HepG2 (cell line): Measurements from ENCODE around the gene CNPPD1. TPM values are rescaled to one million over a fixed set of nuclear protein-coding genes. Genes with fewer than 3 reads are reported as not detected.

ENCODE experiments used
- ATAC-seq: fragments of 200-7000 bp; cut with Tn5 transposase; 3 replicates; pipeline ENCODE4 v1.9.1; 2020; ENCODE audit warnings: mild to moderate bottlenecking, moderate library complexity
- BruUV-seq: library from RNA; stranded (reverse); fragments of 400-500 nt; replicated peaks from 2 replicates; lab custom pipeline; 2021; lab: Mats Ljungman, UMichigan
- CTCF ChIA-PET: fragments of 300-600 bp; formaldehyde crosslinking; extraction: SDS; loops from one replicate; lab custom pipeline; 2021; ENCODE audit warnings: low total read pairs, inconsistent platforms, low intra/inter-chr PET ratio; lab: Yijun Ruan, JAX
- POLR2A ChIA-PET: fragments of 350-600 bp; sonication (Branson Sonifier 250); formaldehyde crosslinking; loops from one replicate; lab custom pipeline; 2020; ENCODE audit warnings: antibody characterized with exemption, inconsistent platforms; lab: Yijun Ruan, JAX
- DNase-seq: peaks from one replicate; pipeline ENCODE4 v3.0.0-alpha.2; 2015; ENCODE audit warnings: low spot score
- FAIRE-seq: peaks from 3 replicates; lab custom pipeline; 2011; peaks lifted over from hg19 to GRCh38; lab: Jason Lieb, UNC
- H2AFZ ChIP-seq: one replicate; pipeline ENCODE4 v1.6.1; 2011; ENCODE audit warnings: low read length, inconsistent platforms
- H3K27ac ChIP-seq: fragments of 300-600 bp; 3 replicates; pipeline ENCODE4 v1.8.0; 2011; ENCODE audit warnings: mixed run types, mild to moderate bottlenecking, mixed read lengths, low read length, inconsistent platforms; ENCODE audit not compliant: insufficient read depth; ENCODE audit errors: extremely low read length
- H3K27me3 ChIP-seq, 2 experiments: fragments of 200-600 bp in 1 of 2; 2 replicates in 1 of 2; 3 replicates in 1 of 2; pipeline versions ENCODE4 v1.6.0 to v1.8.0; 2011; ENCODE audit warnings: low read length in 2 of 2, mild to moderate bottlenecking in 2 of 2, moderate library complexity in 2 of 2, inconsistent platforms in 1 of 2; ENCODE audit not compliant: insufficient read depth in 2 of 2, control insufficient read depth in 1 of 2
- H3K36me3 ChIP-seq, 2 experiments: fragments of 200-600 bp in 1 of 2; replicated peaks in 1 of 2; 2 replicates in 1 of 2; 3 replicates in 1 of 2; pipeline versions ENCODE4 v1.5.1 to v1.8.0; 2011; ENCODE audit warnings: low read length in 2 of 2, inconsistent platforms in 1 of 2; ENCODE audit not compliant: insufficient read depth in 2 of 2, control insufficient read depth in 1 of 2
- H3K4me1 ChIP-seq: 2 replicates; pipeline ENCODE4 v1.5.1; 2012; ENCODE audit warnings: low read length, inconsistent platforms; ENCODE audit not compliant: insufficient read depth
- H3K4me2 ChIP-seq: 2 replicates; pipeline ENCODE4 v1.6.0; 2011; ENCODE audit warnings: low read depth, low read length, inconsistent platforms
- H3K4me3 ChIP-seq, 3 experiments: fragments of 200-600 bp in 1 of 3; sonication (generic), shearing (Covaris generic) in 1 of 3; replicated peaks in 1 of 3; 2 replicates each; pipeline ENCODE4 v1.5.1; 2011 to 2016; ENCODE audit warnings: low read length in 3 of 3, inconsistent platforms in 2 of 3, low read depth in 2 of 3, mild to moderate bottlenecking in 2 of 3, control low read depth in 1 of 3, mixed read lengths in 1 of 3; ENCODE audit not compliant: insufficient read depth in 1 of 3
- H3K79me2 ChIP-seq: one replicate; pipeline ENCODE4 v1.6.1; 2011; ENCODE audit warnings: low read length, inconsistent platforms; ENCODE audit not compliant: insufficient read depth
- H3K9ac ChIP-seq: 2 replicates; pipeline ENCODE4 v1.6.0; 2011; ENCODE audit warnings: mild to moderate bottlenecking, low read depth, low read length, inconsistent platforms; ENCODE audit not compliant: insufficient read depth
- H3K9me3 ChIP-seq: 2 replicates; pipeline ENCODE4 v1.5.1; 2012; ENCODE audit warnings: mild to moderate bottlenecking, low read length
- H4K20me1 ChIP-seq: 2 replicates; pipeline ENCODE4 v1.6.0; 2011; ENCODE audit warnings: inconsistent platforms, mild to moderate bottlenecking, low read length, moderate library complexity; ENCODE audit not compliant: insufficient read depth
- CENPBD1 ChIP-seq: sonication (generic); formaldehyde crosslinking; IDR thresholded peaks from 2 replicates; pipeline ENCODE4 v1.8.0; 2022; ENCODE audit warnings: missing genetic modification reagents, low read depth, mild to moderate bottlenecking, borderline replicate concordance
- FOSL2 ChIP-seq: sonication (generic); formaldehyde crosslinking; IDR thresholded peaks from 2 replicates; pipeline ENCODE4 v1.4.0; 2020; ENCODE audit warnings: missing genetic modification reagents
- FOXC1 ChIP-seq: sonication (generic); formaldehyde crosslinking; IDR thresholded peaks from 2 replicates; pipeline ENCODE4 v1.8.0; 2022; ENCODE audit warnings: mild to moderate bottlenecking, missing genetic modification reagents, borderline replicate concordance
- IKZF5 ChIP-seq: IDR thresholded peaks from 2 replicates; pipeline ENCODE4 v1.6.1; 2018; ENCODE audit warnings: missing genetic modification reagents, mild to moderate bottlenecking, missing compliant biosample characterization
- KDM1A ChIP-seq: IDR thresholded peaks from 2 replicates; pipeline ENCODE4 v1.6.1; 2016; ENCODE audit warnings: missing compliant biosample characterization
- MAF1 ChIP-seq: sonication (generic); formaldehyde crosslinking; IDR thresholded peaks from 2 replicates; pipeline ENCODE4 v1.5.0; 2020; ENCODE audit warnings: missing genetic modification reagents, borderline replicate concordance
- NPAS2 ChIP-seq: sonication (generic); formaldehyde crosslinking; IDR thresholded peaks from 2 replicates; pipeline ENCODE4 v1.8.0; 2022; ENCODE audit warnings: mild to moderate bottlenecking, missing genetic modification reagents, borderline replicate concordance
- PRDM4 ChIP-seq: sonication (generic); formaldehyde crosslinking; IDR thresholded peaks from 2 replicates; pipeline ENCODE4 v1.9.0; 2021; ENCODE audit warnings: missing genetic modification reagents, borderline replicate concordance
- SCMH1 ChIP-seq: sonication (generic); formaldehyde crosslinking; IDR thresholded peaks from 2 replicates; pipeline ENCODE4 v1.9.0; 2021; ENCODE audit warnings: missing genetic modification reagents, mild to moderate bottlenecking, borderline replicate concordance
- SKI ChIP-seq: fragments of 450-650 bp; IDR thresholded peaks from one replicate; pipeline ENCODE4 v1.6.1; 2018; ENCODE audit warnings: mild to moderate bottlenecking; ENCODE audit not compliant: partially characterized antibody
- THAP8 ChIP-seq: sonication (generic); formaldehyde crosslinking; IDR thresholded peaks from 2 replicates; pipeline ENCODE4 v1.5.1; 2020; ENCODE audit warnings: missing genetic modification reagents, mild to moderate bottlenecking, borderline replicate concordance
- ZBTB21 ChIP-seq: sonication (generic); formaldehyde crosslinking; IDR thresholded peaks from 2 replicates; pipeline ENCODE4 v1.4.0; 2020; ENCODE audit warnings: missing genetic modification reagents
- ZC3H13 ChIP-seq: sonication (generic); formaldehyde crosslinking; IDR thresholded peaks from 2 replicates; pipeline ENCODE4 v1.8.1; 2023; ENCODE audit warnings: mild to moderate bottlenecking, missing genetic modification reagents, moderate library complexity
- ZNF331 ChIP-seq: sonication (generic); formaldehyde crosslinking; IDR thresholded peaks from 2 replicates; pipeline ENCODE4 v1.4.0; 2020; ENCODE audit warnings: missing genetic modification reagents
- ZNF343 ChIP-seq: sonication (generic); formaldehyde crosslinking; IDR thresholded peaks from 2 replicates; pipeline ENCODE4 v1.4.0; 2020; ENCODE audit warnings: mild to moderate bottlenecking, missing genetic modification reagents
- ZNF460 ChIP-seq: sonication (generic); formaldehyde crosslinking; IDR thresholded peaks from 2 replicates; pipeline ENCODE4 v1.5.1; 2020; ENCODE audit warnings: missing genetic modification reagents, mild to moderate bottlenecking, borderline replicate concordance
- ZNF513 ChIP-seq: sonication (generic); formaldehyde crosslinking; conservative IDR thresholded peaks from 2 replicates; pipeline ENCODE4 v1.5.0; 2020; ENCODE audit warnings: missing genetic modification reagents
- ZNF746 ChIP-seq: sonication (generic); formaldehyde crosslinking; IDR thresholded peaks from 2 replicates; pipeline ENCODE4 v1.8.0; 2022; ENCODE audit warnings: mild to moderate bottlenecking, missing genetic modification reagents
- ZNF883 ChIP-seq: sonication (generic); formaldehyde crosslinking; IDR thresholded peaks from 2 replicates; pipeline ENCODE4 v1.5.1; 2020; ENCODE audit warnings: mild to moderate bottlenecking, missing genetic modification reagents; ENCODE audit errors: not compliant biosample characterization
- WGBS: methylation state at CpG from one replicate; pipeline ENCODE4 v1.1.6; 2017; ENCODE audit warnings: low lambda C conversion rate; 5-methylcytosine and 5-hydroxymethylcytosine counted together
- in situ Hi-C: cut with HindIII; loops from 2 replicates; pipeline ENCODE4 v1.10.0; 2017; ENCODE audit warnings: low pct_unique_long_range_greater_than_20kb; ENCODE audit not compliant: extremely low pct_ligation_motif_present
- intact Hi-C: fragments of 100-400 bp; cut with micrococcal nuclease; formaldehyde crosslinking; loops from one replicate; pipeline ENCODE4 v1.10.0; 2022; ENCODE audit not compliant: unreplicated experiment
- polyA plus RNA-seq, 8 experiments: library from polyadenylated mRNA; depleted of rRNA in 3 of 8; stranded (reverse) in 7 of 8; unstranded in 1 of 8; fragments of >200 nt; fragmentation: Illumina TruSeq in 4 of 8; extraction: Trizol in 4 of 8; gene quantifications; 2 replicates each; pipeline versions ENCODE4 v1.2.1 to v1.2.3, GENCODE V29; 2011 to 2016; ENCODE audit warnings: low read depth in 4 of 8, missing spikeins in 1 of 8, mixed read lengths in 1 of 8; ENCODE audit not compliant: insufficient read depth in 1 of 8
- total RNA-seq, 5 experiments: library from RNA; depleted of rRNA; stranded (reverse); fragments of >200 nt; fragmentation: Illumina TruSeq; extraction: Trizol; gene quantifications; 2 replicates each; pipeline ENCODE4 v1.2.3, GENCODE V29; 2016; ENCODE audit warnings: low read depth in 1 of 5

CNPPD1 gene
- total and polyA plus RNA-seq, 2 of the 13 experiments (the other 11 are each of a cell fraction or from before 2014, with no cell fraction given) = 35.5 to 49.4 TPM

GRCh38 chr2:219131327-219131726, 45.4 kb downstream of the CNPPD1 start (continued):
- TF ChIP-seq FOXC1 (CRISPR knock-in tag) (no peak), SCMH1 (CRISPR knock-in tag) (no peak), SKI (no peak), MAF1 (no peak), KDM1A (CRISPR knock-in tag) (no peak), FOSL2 (no peak)

GRCh38 chr2:219129589-219129988, 47.1 kb downstream of the CNPPD1 start:
- intact Hi-C loops = no loop called here
- FAIRE-seq (no peak), ATAC-seq (no peak), DNase-seq (no peak)
- Histone ChIP-seq H3K79me2 (no peaks in the 10 kb centered on the region), H3K27ac (no peak overlapping the region), H3K9me3 (no peaks in the 10 kb centered on the region), H3K9ac (no peak overlapping the region), H3K27me3 (no peaks in the 10 kb centered on the region), H2AFZ (no peak overlapping the region), H3K4me1 (peaks cover 51% of the 10 kb centered on the region), H3K36me3 (no peaks in the 10 kb centered on the region; a peak in 1 of 5 replicates), H3K4me2 (no peak overlapping the region), H3K4me3 (no peak overlapping the region), H4K20me1 (peaks cover 23% of the 10 kb centered on the region)
- ChIA-PET CTCF (no interaction called here), POLR2A (no interaction called here)
- BruUV-seq = no TSS peak
- in situ Hi-C loops = no loop called here
- 97% methylated on average over 16 of the region's 16 CpGs for WGBS
- no peak for TF ChIP-seq ZNF343 (CRISPR knock-in tag)
- TF ChIP-seq ZNF513 = no peak
- TF ChIP-seq THAP8 (CRISPR knock-in tag) = no peak
- no peak for TF ChIP-seq ZNF331 (CRISPR knock-in tag)
- TF ChIP-seq ZC3H13 = no peak
- no peak for TF ChIP-seq CENPBD1
- no peak for TF ChIP-seq NPAS2
- TF ChIP-seq ZNF883 (CRISPR knock-in tag) = no peak
- no peak for TF ChIP-seq ZNF460 (CRISPR knock-in tag)
- no peak for TF ChIP-seq ZNF746 (CRISPR knock-in tag)
- no peak for TF ChIP-seq ZBTB21 (CRISPR knock-in tag)
- TF ChIP-seq SCMH1 (CRISPR knock-in tag) = no peak
- TF ChIP-seq PRDM4 (CRISPR knock-in tag) = no peak
- TF ChIP-seq IKZF5 (CRISPR knock-in tag) = no peak
